ENCODE measurements around the gene XNDC1N.

XNDC1N gene

GRCh38 chr11:71927820-71928736 lies at the start of gene XNDC1N:
XNDC1N (minus strand) TSS chr11:71928594; CDS start chr11:71923353, 5,241 bp downstream.
- FAIRE-seq = no peak

- no peak for FAIRE-seq
Measured at GRCh38 chr11:71977743-71978418, 49.5 kb upstream of the XNDC1N start.

GRCh38 chr11:71977090-71977489 lies 48.7 kb upstream of the XNDC1N start:
- no peak for FAIRE-seq

- FAIRE-seq = no peak
Measured at GRCh38 chr11:71976551-71976950, 48.2 kb upstream of the XNDC1N start.

GRCh38 chr11:71971680-71972079 lies 43.3 kb upstream of the XNDC1N start:
- no peak for FAIRE-seq

- no peak for FAIRE-seq
Measured at GRCh38 chr11:71964641-71965040, 36.2 kb upstream of the XNDC1N start.

- FAIRE-seq = no peak
Measured at GRCh38 chr11:71963468-71963867, 35.1 kb upstream of the XNDC1N start.

- FAIRE-seq = no peak
Measured at GRCh38 chr11:71962428-71963038, 34.1 kb upstream of the XNDC1N start.

- no peak for FAIRE-seq
Measured at GRCh38 chr11:71955898-71956456, 27.6 kb upstream of the XNDC1N start.

GRCh38 chr11:71951741-71952310 lies 23.4 kb upstream of the XNDC1N start:
- no peak for FAIRE-seq

GRCh38 chr11:71949034-71949433 lies 20.6 kb upstream of the XNDC1N start:
- no peak for FAIRE-seq

- no peak for FAIRE-seq
Measured at GRCh38 chr11:71948314-71949027, 20.1 kb upstream of the XNDC1N start.

GRCh38 chr11:71947498-71947897 lies 19.1 kb upstream of the XNDC1N start:
- FAIRE-seq = no peak

- FAIRE-seq = no peak
Measured at GRCh38 chr11:71946144-71946571, 17.8 kb upstream of the XNDC1N start.

GRCh38 chr11:71940561-71941219 lies 12.3 kb upstream of the XNDC1N start:
- FAIRE-seq = no peak

- no peak for FAIRE-seq
Measured at GRCh38 chr11:71937826-71938225, 9.4 kb upstream of the XNDC1N start.

- FAIRE-seq = no peak
Measured at GRCh38 chr11:71936825-71937224, 8.4 kb upstream of the XNDC1N start.

- FAIRE-seq = no peak
Measured at GRCh38 chr11:71935338-71935925, 7.0 kb upstream of the XNDC1N start.

GRCh38 chr11:71934213-71934612 lies 5.8 kb upstream of the XNDC1N start:
- no peak for FAIRE-seq

GRCh38 chr11:71933141-71933933 lies 4.9 kb upstream of the XNDC1N start:
- no peak for FAIRE-seq

All from colon (tissue), 2 donors.